H1 (cell line): Measurements from ENCODE around the gene TAS2R46. TPM values are rescaled to one million over a fixed set of nuclear protein-coding genes. Genes with fewer than 3 reads are reported as not detected.

Source experiments
- CTCF ChIA-PET: fragments of 300-600 bp; sonication (Branson Sonifier 250); formaldehyde crosslinking; loops from one replicate; lab custom pipeline; 2021; ENCODE audit not compliant: partially characterized antibody; lab: Charles Lee
- POLR2A ChIA-PET: fragments of 300-600 bp; sonication (Branson Sonifier 250); formaldehyde crosslinking; loops from one replicate; lab custom pipeline; 2021; ENCODE audit warnings: inconsistent platforms; ENCODE audit not compliant: partially characterized antibody; lab: Charles Lee
- DNase-seq, 2 experiments: peaks; one replicate each; pipeline versions ENCODE4 v3.0.0 to v3.0.0-alpha.2; 2010 to 2022; ENCODE audit warnings: low spot score in 2 of 2, low read depth in 1 of 2, mixed read lengths in 1 of 2
- FAIRE-seq: peaks from 2 replicates; lab custom pipeline; 2011; peaks lifted over from hg19 to GRCh38; lab: Jason Lieb, UNC
- H2AFZ ChIP-seq: 2 replicates; pipeline ENCODE4 v1.8.1; 2012; ENCODE audit warnings: low read length, inconsistent platforms
- H2AK5ac ChIP-seq: 2 replicates; pipeline ENCODE4 v1.6.1; 2013; ENCODE audit warnings: low read depth, low read length
- H2BK120ac ChIP-seq: replicated peaks from 2 replicates; pipeline ENCODE3; 2013; ENCODE audit warnings: low read depth, low read length, inconsistent platforms
- H2BK12ac ChIP-seq: 2 replicates; pipeline ENCODE4 v1.6.1; 2013; ENCODE audit warnings: low read depth, low read length
- H2BK15ac ChIP-seq: 2 replicates; pipeline ENCODE4 v1.6.1; 2013; ENCODE audit warnings: low read length
- H2BK20ac ChIP-seq: 2 replicates; pipeline ENCODE4 v1.6.1; 2013; ENCODE audit warnings: low read length
- H2BK5ac ChIP-seq: 2 replicates; pipeline ENCODE4 v1.6.1; 2013; ENCODE audit warnings: low read depth, low read length
- H3K14ac ChIP-seq: 2 replicates; pipeline ENCODE4 v1.6.1; 2013; ENCODE audit warnings: inconsistent platforms; ENCODE audit not compliant: insufficient read length
- H3K18ac ChIP-seq: 2 replicates; pipeline ENCODE4 v1.6.1; 2013; ENCODE audit warnings: low read length; ENCODE audit errors: extremely low read depth
- H3K23ac ChIP-seq: 2 replicates; pipeline ENCODE4 v1.6.1; 2013; ENCODE audit warnings: inconsistent platforms; ENCODE audit not compliant: insufficient read length
- H3K23me2 ChIP-seq: 2 replicates; pipeline ENCODE4 v1.6.1; 2013; ENCODE audit warnings: low read depth, low read length
- H3K27ac ChIP-seq: 2 replicates; pipeline ENCODE4 v1.6.1; 2011; ENCODE audit warnings: low read depth, low read length, inconsistent platforms
- H3K27me3 ChIP-seq, 4 experiments: replicated peaks in 1 of 4; 1 replicate in 1 of 4; 2 replicates in 3 of 4; pipeline versions ENCODE4 v1.6.1 to v1.8.1; 2011 to 2013; ENCODE audit warnings: low read length in 3 of 4, mild to moderate bottlenecking in 3 of 4, inconsistent platforms in 2 of 4, mixed read lengths in 2 of 4, moderate library complexity in 1 of 4; ENCODE audit not compliant: control insufficient read depth in 3 of 4, insufficient read depth in 3 of 4; ENCODE audit errors: extremely low read depth in 1 of 4
- H3K36me3 ChIP-seq, 4 experiments: 2 replicates each; pipeline versions ENCODE4 v1.6.1 to v1.8.1; 2011 to 2013; ENCODE audit warnings: mild to moderate bottlenecking in 4 of 4, low read length in 3 of 4, moderate library complexity in 2 of 4, control low read depth in 1 of 4, inconsistent platforms in 1 of 4; ENCODE audit not compliant: insufficient read depth in 4 of 4, control insufficient read depth in 2 of 4
- H3K4ac ChIP-seq: replicated peaks from 2 replicates; pipeline ENCODE3; 2013; ENCODE audit warnings: low read length, low read depth, mixed read lengths, inconsistent platforms; ENCODE audit not compliant: insufficient read length
- H3K4me1 ChIP-seq, 4 experiments: replicated peaks in 1 of 4; 1 replicate in 1 of 4; 2 replicates in 3 of 4; pipeline versions ENCODE4 v1.6.1 to v1.8.1; 2011 to 2013; ENCODE audit warnings: low read length in 3 of 4, inconsistent platforms in 2 of 4, mixed read lengths in 1 of 4; ENCODE audit not compliant: insufficient read depth in 4 of 4, control insufficient read depth in 3 of 4
- H3K4me2 ChIP-seq, 2 experiments: 2 replicates each; pipeline versions ENCODE4 v1.6.1 to v1.8.1; 2011 to 2013; ENCODE audit warnings: low read depth in 2 of 2, low read length in 2 of 2, control low read depth in 1 of 2, inconsistent platforms in 1 of 2, mild to moderate bottlenecking in 1 of 2; ENCODE audit not compliant: insufficient read depth in 1 of 2
- H3K4me3 ChIP-seq, 4 experiments: fragments of 200-600, 300-600 bp in 1 of 4; sonication (generic), shearing (Covaris generic), sonication (Bioruptor Twin) in 1 of 4; 2 replicates each; pipeline versions ENCODE4 v1.5.1 to v1.8.1; 2011 to 2016; ENCODE audit warnings: low read length in 4 of 4, low read depth in 3 of 4, control low read depth in 2 of 4, inconsistent platforms in 2 of 4, mild to moderate bottlenecking in 2 of 4, mixed read lengths in 1 of 4, moderate library complexity in 1 of 4; ENCODE audit not compliant: insufficient read depth in 2 of 4; ENCODE audit errors: extremely low read depth in 1 of 4
- H3K56ac ChIP-seq: replicated peaks from 2 replicates; pipeline ENCODE3; 2013; ENCODE audit warnings: low read depth, mild to moderate bottlenecking, mixed read lengths, low read length, inconsistent platforms; ENCODE audit not compliant: insufficient read length
- H3K79me1 ChIP-seq: 2 replicates; pipeline ENCODE4 v1.6.1; 2013; ENCODE audit warnings: low read depth, low read length, control low read depth
- H3K79me2 ChIP-seq, 2 experiments: 2 replicates each; pipeline versions ENCODE4 v1.6.1 to v1.8.1; 2012 to 2013; ENCODE audit warnings: low read length in 2 of 2, mild to moderate bottlenecking in 2 of 2, inconsistent platforms in 1 of 2; ENCODE audit not compliant: insufficient read depth in 2 of 2, control insufficient read depth in 1 of 2
- H3K9ac ChIP-seq, 4 experiments: replicated peaks in 1 of 4; 1 replicate in 1 of 4; 2 replicates in 3 of 4; pipeline versions ENCODE4 v1.6.1 to v1.8.1; 2011 to 2013; ENCODE audit warnings: low read depth in 3 of 4, low read length in 3 of 4, control low read depth in 2 of 4, mild to moderate bottlenecking in 2 of 4, moderate library complexity in 2 of 4, inconsistent platforms in 1 of 4; ENCODE audit errors: extremely low read depth in 1 of 4
- H3K9me3 ChIP-seq, 2 experiments: 2 replicates each; pipeline versions ENCODE4 v1.6.1 to v1.8.1; 2012 to 2013; ENCODE audit warnings: mild to moderate bottlenecking in 2 of 2, moderate library complexity in 2 of 2, control low read depth in 1 of 2, inconsistent platforms in 1 of 2, low read depth in 1 of 2, low read length in 1 of 2, mixed read lengths in 1 of 2; ENCODE audit not compliant: insufficient read depth in 2 of 2
- H4K20me1 ChIP-seq, 2 experiments: replicated peaks in 1 of 2; 2 replicates each; pipeline versions ENCODE3 to v1.8.1; 2011 to 2013; ENCODE audit warnings: inconsistent platforms in 2 of 2, low read length in 2 of 2, mild to moderate bottlenecking in 1 of 2; ENCODE audit not compliant: insufficient read depth in 2 of 2, control insufficient read depth in 1 of 2
- H4K5ac ChIP-seq: 2 replicates; pipeline ENCODE4 v1.6.1; 2013; ENCODE audit warnings: low read length, low read depth, mixed read lengths, inconsistent platforms; ENCODE audit not compliant: insufficient read length
- H4K8ac ChIP-seq: 2 replicates; pipeline ENCODE4 v1.8.0; 2013; ENCODE audit warnings: mild to moderate bottlenecking, moderate library complexity, low read length, inconsistent platforms; ENCODE audit not compliant: insufficient read depth; ENCODE audit errors: extremely low read depth
- H4K91ac ChIP-seq: replicated peaks from 2 replicates; pipeline ENCODE3; 2013; ENCODE audit warnings: low read length, mixed read lengths, inconsistent platforms; ENCODE audit not compliant: insufficient read length
- RFX5 ChIP-seq: IDR thresholded peaks from 2 replicates; pipeline ENCODE4 v1.6.1; 2011; ENCODE audit warnings: low read depth, low read length, improper control_type of control experiment, borderline replicate concordance
- polyA plus RNA-seq, 7 experiments: library from polyadenylated mRNA; depleted of rRNA in 3 of 7; stranded (reverse) in 5 of 7; unstranded in 2 of 7; fragments of >200 nt in 5 of 7; fragments of 200-250 nt in 2 of 7; gene quantifications; 1 replicate in 5 of 7; 2 replicates in 1 of 7; 4 replicates in 1 of 7; pipeline versions ENCODE4 v1.2.1 to v1.2.3, GENCODE V29; 2011 to 2013; ENCODE audit warnings: missing spikeins in 2 of 7, mixed read lengths in 2 of 7
- small RNA-seq: library from polyadenylated mRNA; stranded (forward); fragments of <200 nt; extraction: miRNeasy Mini kit (QIAGEN cat#:217004); gene quantifications from one replicate; pipeline ENCODE3, GENCODE V24; 2013; ENCODE audit not compliant: insufficient read depth
- total RNA-seq: library from RNA; stranded (reverse); fragmentation: NEBNext Ultra II Directional; extraction: Animal tissue kit (Norgen Biotek cat#: 25700); gene quantifications from 2 replicates; pipeline ENCODE4 v1.2.1, GENCODE V29; 2021

Gene TAS2R46
- total and polyA plus RNA-seq, 2 of the 8 experiments (the other 6 are each of a cell fraction or from before 2014, with no cell fraction given), result 0.14 TPM; not detected in 1

DNA sequence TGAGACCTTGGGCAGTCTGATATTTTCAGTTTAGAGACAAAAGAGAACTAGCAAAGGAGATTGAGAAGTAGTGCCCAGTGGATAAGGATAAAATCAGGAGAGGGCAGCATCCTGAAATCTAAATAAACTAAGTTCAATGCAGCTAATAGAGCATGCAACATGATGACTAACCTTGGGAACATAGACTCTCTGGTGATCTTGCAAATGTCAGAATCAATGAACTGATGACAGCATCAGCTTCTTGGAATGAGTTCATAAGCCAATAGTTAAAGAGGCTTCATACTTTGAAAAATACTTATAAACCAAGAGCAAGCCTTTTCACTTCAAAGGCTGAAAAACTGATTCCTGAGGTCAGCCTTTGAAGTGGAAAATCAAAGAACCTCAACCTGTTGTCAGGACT is 47.9 kb downstream of the TAS2R46 start:
- Histone ChIP-seq H3K56ac (no peak overlapping the region), H4K20me1 (no peaks in the 10 kb centered on the region), H4K5ac (no peak overlapping the region), H3K4me2 (no peak overlapping the region), H2BK5ac (no peak overlapping the region), H3K4me3 (no peak overlapping the region), H4K91ac (no peak overlapping the region), H3K27ac (no peak overlapping the region), H2AFZ (no peak overlapping the region), H4K8ac (no peak overlapping the region), H3K9me3 (no peaks in the 10 kb centered on the region), H3K27me3 (no peaks in the 10 kb centered on the region), H3K79me2 (no peaks in the 10 kb centered on the region), H3K4me1 (no peaks in the 10 kb centered on the region), H2BK120ac (no peak overlapping the region), H3K23me2 (no peaks in the 10 kb centered on the region), H2BK15ac (no peak overlapping the region), H2BK20ac (no peak overlapping the region)
- ChIA-PET POLR2A (interaction anchor here (1.0 kb wide), 1 partner anchor 151 kb away, joined by 3 read pairs; no protein-coding TSS in a partner anchor), CTCF (interaction anchor here (0.8 to 2.7 kb wide), 2 partner anchors 52 to 185 kb away, joined by 3 to 5 read pairs; no protein-coding TSS in a partner anchor)
- no peak for TF ChIP-seq RFX5
- TF ChIP-seq, all 59 proteins: peak for 0
- no peak overlapping the region for H3K9ac ChIP-seq
- no peak overlapping the region for H2AK5ac ChIP-seq
- no peak for FAIRE-seq
- H3K36me3 ChIP-seq, result no peaks in the 10 kb centered on the region
- no peak overlapping the region for H3K4ac ChIP-seq
- H3K18ac ChIP-seq, result no peak overlapping the region
- no peak overlapping the region for H3K23ac ChIP-seq
- no peak for DNase-seq
- no peak overlapping the region for H3K14ac ChIP-seq
- H2BK12ac ChIP-seq, result no peak overlapping the region
- H3K79me1 ChIP-seq, result no peaks in the 10 kb centered on the region

Small RNAs within 50 kb of the gene (small RNA-seq; reads per million reads assigned to genes)
- not detected for gene AC018630.1

Other genes with a start within 250 kb of the TAS2R46 start
- gene TAS2R10, start 235.9 kb downstream of the TAS2R46 start, total RNA-seq, result not detected in 2 replicates
- gene TAS2R10, start 235.9 kb downstream of the TAS2R46 start, polyA plus RNA-seq (2011; rRNA removed), result 0.08 and 0.14 TPM in 2 replicates
- gene PRR4, start 212.8 kb downstream of the TAS2R46 start, total RNA-seq, result 2.0 TPM in 1 of 2 replicates, not detected in the other
- gene PRR4, start 212.8 kb downstream of the TAS2R46 start, polyA plus RNA-seq (2011; rRNA removed), result 1.9 and 11.2 TPM in 2 replicates
- gene PRH1, start 178.0 kb downstream of the TAS2R46 start, total RNA-seq, result 4.3 and 6.5 TPM in 2 replicates
- 2.1 and 4.5 TPM in 2 replicates for gene PRH1, start 178.0 kb downstream of the TAS2R46 start, polyA plus RNA-seq (2011; rRNA removed)
- gene TAS2R13, start 152.7 kb downstream of the TAS2R46 start, total RNA-seq, result 0.17 TPM in 1 of 2 replicates, not detected in the other
- gene TAS2R13, start 152.7 kb downstream of the TAS2R46 start, polyA plus RNA-seq (2011; rRNA removed), result 0.09 TPM in 1 of 2 replicates, not detected in the other
- gene PRH2, start 133.1 kb downstream of the TAS2R46 start, total RNA-seq, result not detected in 2 replicates
- 0.16 TPM in 1 of 2 replicates, not detected in the other for gene PRH2, start 133.1 kb downstream of the TAS2R46 start, polyA plus RNA-seq (2011; rRNA removed)
- 0.78 and 0.80 TPM in 2 replicates for gene TAS2R14, start 123.0 kb downstream of the TAS2R46 start, total RNA-seq
- 0.67 and 1.1 TPM in 2 replicates for gene TAS2R14, start 123.0 kb downstream of the TAS2R46 start, polyA plus RNA-seq (2011; rRNA removed)
- 0.33 and 0.50 TPM in 2 replicates for gene TAS2R50, start 75.4 kb downstream of the TAS2R46 start, total RNA-seq
- gene TAS2R50, start 75.4 kb downstream of the TAS2R46 start, polyA plus RNA-seq (2011; rRNA removed), result 0.11 TPM in 1 of 2 replicates, not detected in the other
- 0.54 and 0.71 TPM in 2 replicates for gene TAS2R20, start 64.0 kb downstream of the TAS2R46 start, total RNA-seq
- 0.17 and 0.57 TPM in 2 replicates for gene TAS2R20, start 64.0 kb downstream of the TAS2R46 start, polyA plus RNA-seq (2011; rRNA removed)
- gene TAS2R19, start 39.7 kb downstream of the TAS2R46 start, total RNA-seq, result 0.99 and 1.1 TPM in 2 replicates
- gene TAS2R19, start 39.7 kb downstream of the TAS2R46 start, polyA plus RNA-seq (2011; rRNA removed), result 0.35 and 0.97 TPM in 2 replicates
- 1.4 and 1.5 TPM in 2 replicates for gene TAS2R31, start 30.9 kb downstream of the TAS2R46 start, total RNA-seq
- 0.13 and 0.24 TPM in 2 replicates for gene TAS2R31, start 30.9 kb downstream of the TAS2R46 start, polyA plus RNA-seq (2011; rRNA removed)
- not detected in 2 replicates for gene TAS2R43, start 30.0 kb upstream of the TAS2R46 start, total RNA-seq
- 0.06 and 0.18 TPM in 2 replicates for gene TAS2R43, start 30.0 kb upstream of the TAS2R46 start, polyA plus RNA-seq (2011; rRNA removed)
- 0.75 and 1.0 TPM in 2 replicates for gene TAS2R30, start 72.3 kb upstream of the TAS2R46 start, total RNA-seq
- gene TAS2R30, start 72.3 kb upstream of the TAS2R46 start, polyA plus RNA-seq (2011; rRNA removed), result 0.16 and 0.33 TPM in 2 replicates
- 14.2 and 15.1 TPM in 2 replicates for gene SMIM10L1, start 108.9 kb upstream of the TAS2R46 start, total RNA-seq
- 3.7 and 5.4 TPM in 2 replicates for gene SMIM10L1, start 108.9 kb upstream of the TAS2R46 start, polyA plus RNA-seq (2011; rRNA removed)
- gene TAS2R42, start 124.6 kb upstream of the TAS2R46 start, total RNA-seq, result not detected in 2 replicates
- not detected in 2 replicates for gene TAS2R42, start 124.6 kb upstream of the TAS2R46 start, polyA plus RNA-seq (2011; rRNA removed)
- gene PRB3, start 207.4 kb upstream of the TAS2R46 start, total RNA-seq, result 0.67 and 0.94 TPM in 2 replicates
- gene PRB3, start 207.4 kb upstream of the TAS2R46 start, polyA plus RNA-seq (2011; rRNA removed), result 0.09 and 0.25 TPM in 2 replicates
- gene PRB4, start 248.1 kb upstream of the TAS2R46 start, total RNA-seq, result not detected in 2 replicates
- not detected in 2 replicates for gene PRB4, start 248.1 kb upstream of the TAS2R46 start, polyA plus RNA-seq (2011; rRNA removed)